Measurements from ENCODE around the gene VSIG10L2.
"Not testable (repeated sequence)": the region's sequence is repeated elsewhere in the genome, so short reads cannot be mapped to it uniquely, and the experiment has no call there.

The VSIG10L2 gene

DNA sequence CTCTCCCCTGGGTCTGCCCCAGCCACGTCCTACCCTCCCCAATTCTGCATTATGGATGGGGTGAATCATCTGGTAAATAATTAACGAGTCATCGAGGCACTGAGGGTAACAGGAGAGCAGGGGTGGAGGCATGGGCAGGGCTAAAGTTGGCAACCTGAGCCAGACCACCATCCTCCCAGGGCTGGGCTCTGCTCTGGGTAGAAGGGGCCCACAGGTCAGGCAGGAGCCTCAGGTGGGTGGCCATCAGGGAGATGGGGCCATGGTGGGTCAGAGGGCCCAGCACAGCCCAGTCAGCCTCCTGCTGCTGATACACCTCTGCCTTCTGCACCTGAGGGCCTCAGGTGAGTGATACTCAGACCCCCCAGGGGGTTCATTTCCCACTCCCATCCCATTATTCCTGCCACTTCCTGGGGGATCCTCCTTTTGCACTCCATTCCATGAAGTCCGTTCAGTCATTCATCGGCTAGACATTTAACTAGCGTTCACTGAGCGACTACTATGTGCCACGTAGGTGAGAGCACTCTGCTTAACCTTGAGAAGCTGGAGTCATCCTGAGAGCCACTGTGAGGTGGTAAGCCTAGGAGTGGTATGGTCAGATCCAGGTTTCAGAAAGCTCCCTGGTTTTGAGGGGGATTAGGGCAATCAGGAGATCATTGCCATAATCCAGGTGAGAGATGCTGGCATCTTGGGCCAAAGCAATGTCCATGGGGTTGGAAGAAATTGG, at the start of gene VSIG10L2:
VSIG10L2 (plus strand) TSS at position 248 of the 724 bp plus-strand sequence; CDS start at position 260, 12 bp downstream.
- DNase-seq, result no peak

DNA sequence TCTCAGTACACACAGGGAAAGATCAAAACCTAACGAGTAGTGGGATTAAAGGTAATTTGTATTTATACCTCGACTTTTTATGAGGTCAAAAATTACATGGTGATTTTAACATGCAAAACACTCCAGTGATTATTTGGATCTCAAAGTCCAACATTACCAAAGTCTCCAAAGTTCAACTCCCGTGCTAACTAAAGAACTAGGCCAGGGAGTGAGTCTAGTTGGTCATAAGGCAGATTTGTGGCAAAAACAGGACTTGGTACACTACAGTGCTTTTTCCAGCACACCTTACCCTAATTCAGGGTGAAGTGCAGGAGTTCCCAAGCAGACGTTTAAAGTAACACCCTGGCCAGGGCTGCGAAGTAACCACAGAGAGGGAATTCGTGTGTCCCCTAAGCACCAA, 44.0 kb upstream of the VSIG10L2 start:
- DNase-seq, result no peak

DNA sequence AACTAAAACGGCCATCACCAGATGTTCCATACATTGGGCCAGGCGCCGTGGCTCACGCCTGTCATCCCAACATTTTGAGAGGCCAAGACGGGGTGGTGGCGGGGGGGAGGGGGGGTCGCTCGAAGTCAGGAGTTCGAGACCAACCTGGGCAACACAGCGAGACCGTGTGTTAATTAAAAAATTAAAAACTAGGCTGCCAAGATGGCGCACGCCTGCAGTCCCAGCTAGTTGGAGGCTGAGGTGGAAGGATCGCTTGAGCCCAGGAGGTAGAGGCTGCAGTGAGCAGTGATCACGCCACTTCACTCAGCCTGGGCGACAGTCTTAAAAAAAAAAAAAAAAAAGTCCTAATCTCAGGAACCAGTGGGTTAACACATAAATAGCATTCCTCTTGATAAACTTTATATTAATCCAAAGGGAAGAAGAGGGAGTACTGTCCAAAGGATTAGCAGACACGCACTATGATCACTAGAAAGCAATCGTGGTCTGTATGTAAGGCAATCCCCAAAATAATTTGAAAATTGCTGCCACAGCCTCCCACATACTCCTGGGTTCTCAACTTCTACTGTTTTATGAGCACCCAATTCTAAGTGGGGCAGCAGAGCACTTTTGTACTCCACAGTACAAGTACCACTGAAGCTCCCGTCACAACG, 43.4 kb upstream of the VSIG10L2 start:
- DNase-seq, result no peak

DNA sequence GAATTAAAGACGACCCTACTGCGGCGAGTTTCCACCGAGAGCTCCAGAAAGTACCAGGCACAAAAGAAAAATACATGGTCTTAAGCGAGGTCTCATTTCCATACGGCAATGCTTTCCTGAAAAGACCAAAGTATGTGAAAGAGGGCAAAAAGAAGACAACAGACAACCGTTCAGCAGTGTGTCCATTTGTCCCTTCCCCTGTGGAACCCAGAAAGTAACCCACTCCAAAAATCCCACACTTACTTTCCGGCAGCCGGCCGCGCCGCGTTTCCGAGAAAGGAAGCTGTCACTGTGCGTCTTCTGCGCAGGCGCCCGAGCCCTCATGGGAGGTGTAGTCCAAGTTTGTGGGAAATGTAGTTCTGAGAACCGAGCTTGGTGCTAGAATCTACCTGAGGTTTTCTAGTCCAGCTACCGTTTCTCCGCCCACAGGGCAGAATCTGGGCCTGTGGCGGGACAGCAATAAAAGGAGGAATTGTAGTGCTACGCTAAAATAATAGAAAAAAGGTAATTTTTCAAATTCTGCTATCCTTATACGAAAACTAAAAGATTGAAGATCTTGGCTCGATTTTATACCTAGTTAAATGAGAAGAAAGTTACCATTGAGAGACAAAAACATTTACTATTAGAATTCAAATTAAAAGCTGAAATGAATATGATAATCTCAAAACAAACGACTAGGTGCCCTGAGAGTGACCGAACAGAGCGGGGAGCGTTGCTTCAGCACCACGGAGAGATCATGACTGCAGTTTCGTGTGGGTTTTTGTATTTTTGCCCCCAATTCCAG, 42.7 kb upstream of the VSIG10L2 start, which contains the start of gene PUS3:
PUS3 (minus strand) TSS at position 280 of the 784 bp plus-strand sequence. CDS start 6,922 bp downstream, outside the sequence.
- peak; percentile 62 for DNase-seq

DNA sequence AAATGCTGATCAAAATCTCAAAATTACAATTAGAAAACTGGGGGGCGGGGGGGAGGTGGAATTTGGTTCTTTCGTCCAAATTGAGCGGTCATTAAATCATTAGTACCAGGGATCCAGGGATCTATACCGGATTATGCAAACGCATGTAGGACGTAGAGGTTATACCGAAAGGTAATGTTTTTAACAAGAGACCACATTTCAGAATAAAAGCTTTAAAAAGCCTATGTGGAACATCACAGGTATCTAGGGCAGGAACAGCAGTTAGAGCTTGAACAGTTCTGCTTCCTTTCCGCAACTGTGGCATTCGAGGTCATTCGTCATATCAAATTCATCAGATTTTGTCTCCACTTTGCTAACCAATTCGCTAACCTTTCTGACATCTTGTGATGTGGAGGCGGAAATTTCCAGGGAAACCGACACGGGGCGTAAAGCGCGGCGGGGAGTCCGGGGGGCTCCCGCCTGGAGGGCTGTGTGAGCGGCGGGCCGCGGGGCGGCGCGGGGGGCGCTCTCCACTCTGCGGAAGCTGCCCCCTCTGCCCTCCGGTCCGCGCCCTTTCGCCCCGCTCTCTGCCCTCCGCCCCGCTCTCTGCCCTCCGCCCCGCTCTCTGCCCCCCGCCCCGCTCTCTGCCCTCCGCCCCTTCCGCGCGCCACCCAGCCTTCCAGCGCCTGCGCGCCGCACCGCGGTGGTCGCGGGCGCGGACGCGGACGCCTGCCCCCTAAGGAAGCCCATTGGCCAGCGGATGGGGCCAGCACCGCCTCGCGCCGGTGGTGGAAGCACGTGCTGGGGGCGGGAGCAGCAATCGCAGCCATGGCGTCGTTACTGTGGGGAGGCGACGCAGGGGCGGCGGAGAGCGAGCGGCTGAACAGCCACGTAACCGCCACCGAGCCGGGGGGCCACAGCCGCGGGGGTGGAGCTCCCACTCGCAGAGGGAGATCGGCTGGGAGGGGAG, 41.9 kb upstream of the VSIG10L2 start, which contains the start of gene DDX25:
DDX25 (plus strand) TSS at position 798 of the 949 bp plus-strand sequence; CDS start at position 808, 10 bp downstream.
- DNase-seq, result no peak

DNA sequence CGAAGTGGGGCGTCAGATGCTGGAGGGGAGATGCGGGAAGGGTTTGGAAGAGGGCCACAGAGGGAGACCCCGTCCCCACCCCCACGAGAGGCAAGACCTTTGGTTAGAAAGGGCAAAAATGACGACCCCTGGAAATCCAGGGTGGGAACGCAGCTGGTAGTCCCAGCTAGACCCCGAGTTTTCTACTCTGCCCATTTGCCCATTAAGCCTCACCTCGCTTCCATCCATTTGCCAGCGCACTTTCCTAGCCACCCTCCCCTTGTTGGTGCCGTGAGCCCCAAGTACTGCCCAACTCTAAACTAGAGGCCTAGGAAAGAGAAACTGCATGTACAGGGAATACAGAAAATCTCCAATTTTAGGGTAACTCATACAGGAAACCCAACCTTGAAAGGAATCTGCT, 41.2 kb upstream of the VSIG10L2 start:
- no peak for DNase-seq

GRCh38 chr11:125910226-125910849, 35.5 kb upstream of the VSIG10L2 start:
- no peak for DNase-seq

GRCh38 chr11:125914601-125915000, 31.2 kb upstream of the VSIG10L2 start:
- not testable (repeated sequence) for DNase-seq

DNA sequence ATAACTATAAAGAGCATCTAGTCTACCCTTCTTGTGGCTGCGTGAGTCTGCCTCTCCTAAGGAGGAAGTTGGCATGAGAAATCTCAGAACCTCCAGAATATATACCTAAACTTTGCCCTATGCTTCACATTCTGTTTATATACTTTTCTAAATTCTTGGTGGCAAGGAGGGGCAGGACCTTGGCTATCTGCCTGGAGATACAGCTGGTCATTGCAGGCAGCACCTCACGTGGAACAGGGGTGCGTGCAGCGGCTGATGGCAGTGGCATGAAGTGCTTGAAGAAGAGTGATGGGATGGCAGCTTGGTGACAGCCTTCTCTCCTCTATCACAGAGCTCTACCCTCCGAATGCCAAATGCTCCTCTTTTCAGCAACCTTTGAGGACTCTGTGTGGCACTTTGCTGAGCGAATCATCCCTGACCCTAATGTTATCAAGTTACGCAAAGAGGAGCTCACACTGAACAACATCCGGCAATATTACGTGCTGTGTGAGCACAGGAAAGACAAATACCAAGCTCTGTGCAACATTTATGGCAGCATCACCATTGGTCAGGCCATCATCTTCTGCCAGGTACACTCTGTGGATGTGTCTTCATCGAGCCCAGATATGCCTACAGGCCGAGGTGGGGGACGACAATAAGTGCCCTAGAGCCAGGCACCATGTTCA, 29.0 kb upstream of the VSIG10L2 start:
- no peak for DNase-seq

- no peak for DNase-seq
These were observed 27.6 kb upstream of the VSIG10L2 start for GRCh38 chr11:125918140-125918840.

GRCh38 chr11:125921042-125921441, 24.8 kb upstream of the VSIG10L2 start:
- no peak for DNase-seq

DNA sequence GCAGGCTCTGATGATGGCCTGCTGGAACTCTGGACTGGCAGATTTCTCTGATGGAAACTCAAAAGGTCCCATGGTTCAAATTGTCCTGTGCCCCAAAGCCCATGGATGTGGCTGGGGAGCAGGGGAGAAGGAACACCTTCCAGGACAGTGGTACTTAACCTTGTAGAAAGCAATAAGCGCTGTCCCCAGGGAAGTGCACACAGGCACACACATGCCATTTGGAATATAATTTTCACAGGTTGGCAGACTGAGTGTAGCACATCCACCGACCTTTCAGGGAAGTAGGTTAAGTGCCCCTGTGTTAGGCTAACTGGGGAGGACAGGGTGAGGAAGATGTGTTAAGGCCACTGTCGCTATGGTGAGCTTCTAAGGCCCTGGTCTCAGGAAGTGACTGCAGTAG, 23.7 kb upstream of the VSIG10L2 start:
- DNase-seq, result no peak

- DNase-seq, result peak; percentile 33
These were observed 22.7 kb upstream of the VSIG10L2 start for GRCh38 chr11:125923012-125923579.

GRCh38 chr11:125923633-125924032, 22.2 kb upstream of the VSIG10L2 start:
- DNase-seq, result no peak

DNA sequence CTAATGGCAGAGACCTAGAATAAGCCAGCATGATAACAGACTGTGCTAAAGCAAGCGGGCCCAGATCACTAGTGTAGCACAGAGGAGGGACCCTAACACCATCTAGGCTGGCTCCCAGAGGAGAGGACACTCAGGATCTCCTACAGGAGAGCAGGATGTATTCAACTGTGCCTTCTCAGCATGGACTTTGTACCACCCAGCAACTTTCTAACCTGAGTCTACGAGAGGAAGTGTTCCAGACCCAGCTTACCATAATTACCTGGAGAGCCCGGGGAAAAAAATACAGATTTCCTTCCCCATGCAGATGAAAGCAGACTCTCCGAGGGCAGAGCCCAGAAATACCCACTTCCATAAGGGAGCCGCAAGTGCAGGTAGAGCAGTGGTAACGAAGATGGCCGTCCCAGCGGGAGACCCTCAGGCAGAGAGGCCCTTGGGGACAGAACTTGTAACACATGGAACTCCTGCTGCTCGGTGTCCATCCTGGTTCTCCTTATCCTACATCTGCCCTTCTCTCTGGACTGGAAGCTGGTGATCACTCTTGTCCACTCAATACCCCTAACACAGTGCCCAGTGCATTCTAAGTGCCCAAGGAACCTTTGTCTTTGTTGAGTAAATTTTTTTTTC, 21.3 kb upstream of the VSIG10L2 start:
- DNase-seq, result no peak

DNA sequence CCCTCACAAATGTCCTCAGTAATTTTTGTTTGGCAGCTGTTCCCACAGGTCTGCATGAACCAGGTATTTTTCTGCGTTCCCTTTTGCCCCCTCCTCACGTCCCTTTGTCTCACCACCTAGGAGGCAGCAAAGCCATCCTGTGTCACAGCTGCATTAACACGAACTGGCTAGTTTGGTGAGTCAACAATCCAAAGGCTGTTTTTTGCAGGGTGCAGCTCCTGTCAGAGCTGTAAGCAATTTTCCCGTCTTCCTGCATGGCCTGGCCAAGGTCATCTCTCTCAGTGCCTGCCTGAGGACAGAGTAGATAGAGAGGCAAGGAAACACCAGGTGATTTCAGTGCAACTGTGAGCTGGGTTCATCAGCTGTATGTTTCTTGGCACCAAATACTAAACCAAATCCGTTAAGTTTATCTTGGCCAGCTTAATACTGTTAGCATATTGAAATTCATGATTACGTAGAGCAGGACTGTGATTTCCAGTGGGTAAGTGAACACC, 20.6 kb upstream of the VSIG10L2 start:
- DNase-seq, result no peak

GRCh38 chr11:125925804-125926203, 20.0 kb upstream of the VSIG10L2 start:
- no peak for DNase-seq

DNA sequence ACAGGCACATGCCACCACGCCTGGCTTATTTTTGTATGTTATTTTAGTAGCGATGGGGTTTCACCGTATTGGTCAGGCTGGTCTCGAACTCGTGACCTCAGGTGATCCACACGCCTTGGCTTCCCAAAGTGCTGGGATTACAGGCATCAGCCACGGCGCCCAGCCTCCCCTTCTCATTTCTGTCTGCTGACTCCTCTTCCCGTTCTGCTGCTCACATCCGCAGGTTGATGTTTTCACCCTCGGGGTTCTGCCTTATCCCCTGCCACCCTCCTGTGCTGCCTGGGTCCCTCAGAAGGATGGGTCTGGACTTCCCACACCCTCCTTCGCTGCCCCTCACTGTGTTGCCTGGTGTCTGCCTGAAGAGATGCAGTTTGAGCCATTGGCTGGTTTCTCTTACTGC, 19.2 kb upstream of the VSIG10L2 start:
- no peak for DNase-seq

- no peak for DNase-seq
These were observed 16.3 kb upstream of the VSIG10L2 start for GRCh38 chr11:125929445-125930075.
